AG09309 (cell line): ENCODE results near the gene TGFBR3L.
A peak's percentile ranks its signal among the peaks of the same experiment; 100 is the strongest.

Source experiments
- DNase-seq: peaks from one replicate; pipeline ENCODE4 v3.0.0-alpha.2; 2010; ENCODE audit warnings: low read depth
- H3K4me3 ChIP-seq: 2 replicates; pipeline ENCODE4 v1.5.1; 2011; ENCODE audit warnings: mild to moderate bottlenecking, low read depth, low read length, moderate library complexity; ENCODE audit not compliant: control insufficient read depth
- CTCF ChIP-seq: IDR thresholded peaks from 2 replicates; pipeline ENCODE4 v1.5.1; 2011; ENCODE audit warnings: mild to moderate bottlenecking, low read depth, low read length, inconsistent platforms; ENCODE audit not compliant: insufficient read depth, control insufficient read depth; ENCODE audit errors: missing control alignments

TGFBR3L gene

GRCh38 chr19:7869453-7869909 lies 45.1 kb upstream of the TGFBR3L start:
- no peak for TF ChIP-seq CTCF
- DNase-seq = no peak
- H3K4me3 ChIP-seq = peak overlapping the region; percentile 23

- DNase-seq = no peak
- no peak for TF ChIP-seq CTCF
- H3K4me3 ChIP-seq = no peak overlapping the region
Observed at GRCh38 chr19:7869910-7870511, 44.6 kb upstream of the TGFBR3L start.

GRCh38 chr19:7870571-7871436 lies 43.8 kb upstream of the TGFBR3L start:
- no peak overlapping the region for H3K4me3 ChIP-seq
- DNase-seq = no peak
- TF ChIP-seq CTCF = no peak

- peak overlapping the region; percentile 29 for H3K4me3 ChIP-seq
- no peak for TF ChIP-seq CTCF
- DNase-seq = peak; percentile 65
Observed at GRCh38 chr19:7871437-7872305, 43.0 kb upstream of the TGFBR3L start.

- no peak for DNase-seq
- no peak for TF ChIP-seq CTCF
- no peak overlapping the region for H3K4me3 ChIP-seq
Observed at GRCh38 chr19:7872306-7873204, 42.1 kb upstream of the TGFBR3L start.
